Loucy (cell line): Measurements from ENCODE around the gene ATP9A.

Experiments
- EZH2phosphoT487 ChIP-seq: fragments of 200-600 bp; IDR thresholded peaks from 2 replicates; pipeline ENCODE4 v1.6.1; 2018; ENCODE audit warnings: antibody characterized with exemption, mild to moderate bottlenecking, moderate library complexity, borderline replicate concordance
- TF ChIP-seq, protein P1 (sequence below): fragments of 200-600 bp; sonication (generic); conservative IDR thresholded peaks from 2 replicates; pipeline ENCODE4 v1.5.1; 2014; ENCODE audit warnings: mild to moderate bottlenecking, antibody characterized with exemption, low read length

DNA sequence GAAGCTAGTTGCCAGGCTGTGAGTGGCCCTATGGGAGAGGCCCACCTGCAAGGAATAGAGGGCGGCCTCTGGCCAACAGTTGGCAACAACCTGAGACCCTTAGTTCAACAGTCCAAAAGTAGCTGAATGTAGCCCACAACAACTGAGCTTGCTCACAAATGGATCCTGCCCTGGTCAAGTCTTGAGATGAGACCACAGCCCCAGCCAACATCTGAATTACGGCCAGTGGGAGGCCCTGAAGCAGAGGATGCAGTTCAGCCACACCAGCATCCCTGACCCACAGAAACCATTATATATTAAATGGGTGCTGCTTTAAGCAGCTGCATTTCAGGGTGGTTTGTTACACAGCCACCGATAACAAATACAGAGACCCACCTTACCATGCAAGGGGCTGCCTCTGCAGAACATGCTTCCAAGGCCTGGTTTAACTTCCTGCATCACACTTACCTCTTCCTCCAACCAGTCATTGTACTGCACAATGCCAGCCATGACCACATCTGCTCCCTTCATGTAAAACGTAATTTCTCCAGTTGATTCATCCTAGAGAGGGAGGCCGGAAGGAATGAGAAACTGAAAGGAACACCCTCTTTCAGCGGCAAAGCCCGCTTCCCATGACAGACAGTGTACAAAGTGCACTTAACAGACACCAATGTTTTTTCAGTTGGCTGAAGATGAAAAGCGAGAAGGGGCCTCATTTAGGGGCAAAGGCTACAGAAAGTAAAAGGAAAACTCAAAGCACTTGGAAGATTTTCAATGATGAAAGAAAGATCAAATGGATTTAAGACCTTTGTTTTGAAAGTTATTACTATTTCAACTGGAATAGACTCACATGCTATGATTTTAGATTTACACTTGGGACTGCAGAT, 139.4 kb downstream of the ATP9A start:
- TF ChIP-seq, protein P1, sequence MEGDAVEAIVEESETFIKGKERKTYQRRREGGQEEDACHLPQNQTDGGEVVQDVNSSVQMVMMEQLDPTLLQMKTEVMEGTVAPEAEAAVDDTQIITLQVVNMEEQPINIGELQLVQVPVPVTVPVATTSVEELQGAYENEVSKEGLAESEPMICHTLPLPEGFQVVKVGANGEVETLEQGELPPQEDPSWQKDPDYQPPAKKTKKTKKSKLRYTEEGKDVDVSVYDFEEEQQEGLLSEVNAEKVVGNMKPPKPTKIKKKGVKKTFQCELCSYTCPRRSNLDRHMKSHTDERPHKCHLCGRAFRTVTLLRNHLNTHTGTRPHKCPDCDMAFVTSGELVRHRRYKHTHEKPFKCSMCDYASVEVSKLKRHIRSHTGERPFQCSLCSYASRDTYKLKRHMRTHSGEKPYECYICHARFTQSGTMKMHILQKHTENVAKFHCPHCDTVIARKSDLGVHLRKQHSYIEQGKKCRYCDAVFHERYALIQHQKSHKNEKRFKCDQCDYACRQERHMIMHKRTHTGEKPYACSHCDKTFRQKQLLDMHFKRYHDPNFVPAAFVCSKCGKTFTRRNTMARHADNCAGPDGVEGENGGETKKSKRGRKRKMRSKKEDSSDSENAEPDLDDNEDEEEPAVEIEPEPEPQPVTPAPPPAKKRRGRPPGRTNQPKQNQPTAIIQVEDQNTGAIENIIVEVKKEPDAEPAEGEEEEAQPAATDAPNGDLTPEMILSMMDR: no peak
- TF ChIP-seq EZH2phosphoT487: no peak
